ENCODE results near the gene HS2ST1. TPM values are rescaled to one million over a fixed set of nuclear protein-coding genes. Genes with fewer than 3 reads are reported as not detected.

Gene HS2ST1
- polyA plus RNA-seq, 2 of the 4 experiments (the other 2 are of a cell fraction), result 15.7 to 26.7 TPM

GRCh38 chr1:87072904-87073303, 158.5 kb downstream of the HS2ST1 start:
- no peak for TF ChIP-seq CHD2 (IDR thresholded peaks at IDR 0.05; ENCODE audit: low read length, partially characterized antibody)
- no peak for TF ChIP-seq CEBPB (IDR thresholded peaks at IDR 0.05)
- TF ChIP-seq ESRRA (IDR thresholded peaks at IDR 0.05; ENCODE audit: borderline replicate concordance, low read length), result no peak
- no peak for TF ChIP-seq HOXB5 (CRISPR knock-in tag; IDR thresholded peaks at IDR 0.05)
- no peak for TF ChIP-seq NR3C1 (IDR thresholded peaks at IDR 0.05)
- no peak for TF ChIP-seq FOXS1 (CRISPR knock-in tag; IDR thresholded peaks at IDR 0.05)
- TF ChIP-seq JUN (IDR thresholded peaks at IDR 0.05), result no peak
- TF ChIP-seq TFCP2L1 (CRISPR knock-in tag; IDR thresholded peaks at IDR 0.05), result no peak
- no peak for TF ChIP-seq PHF8 (IDR thresholded peaks at IDR 0.05; ENCODE audit: borderline replicate concordance, low read depth)
- TF ChIP-seq JUNB (IDR thresholded peaks at IDR 0.05), result no peak
- no peak for TF ChIP-seq NPAS2 (CRISPR knock-in tag; IDR thresholded peaks at IDR 0.05; ENCODE audit: borderline replicate concordance)
- no peak for TF ChIP-seq EHF (CRISPR knock-in tag; IDR thresholded peaks at IDR 0.05)
- TF ChIP-seq BCL3 (IDR thresholded peaks at IDR 0.05), result no peak
- TF ChIP-seq ZSCAN20 (CRISPR knock-in tag; IDR thresholded peaks at IDR 0.05), result no peak
- no peak for TF ChIP-seq MAX (IDR thresholded peaks at IDR 0.05)
- no peak for TF ChIP-seq MYC (IDR thresholded peaks at IDR 0.05; ENCODE audit: borderline replicate concordance, low read length)
- TF ChIP-seq EP300 (IDR thresholded peaks at IDR 0.05), result no peak
- no peak for TF ChIP-seq MAFK (IDR thresholded peaks at IDR 0.05; ENCODE audit: partially characterized antibody)
- DNase-seq (ENCODE audit: low read depth in 1 of 2, low spot score in 1 of 2), result no peak
- ChIA-PET CTCF (interaction anchor here (0.5 kb wide), 1 partner anchor 934 kb away, joined by 3 read pairs; no protein-coding TSS in a partner anchor), POLR2A (no interaction called here)
- FAIRE-seq, result no peak
- ATAC-seq, result no peak
- Histone ChIP-seq H3K9me3 (no peaks in the 10 kb centered on the region), H3K4me2 (no peak overlapping the region), H3K4me3 (no peak overlapping the region), H3K27ac (no peak overlapping the region), H3K4me1 (no peaks in the 10 kb centered on the region)
- WGBS (ENCODE audit: missing lambda C conversion rate), result 88% methylated on average over 7 of the region's 7 CpGs

GRCh38 chr1:87074001-87074795, 159.8 kb downstream of the HS2ST1 start:
- FAIRE-seq, result no peak
- Histone ChIP-seq H3K4me2 (no peak overlapping the region), H3K4me1 (no peaks in the 10 kb centered on the region), H3K9me3 (no peaks in the 10 kb centered on the region), H3K4me3 (no peak overlapping the region), H3K27ac (no peak overlapping the region)
- CTCF ChIA-PET, result interaction anchor here (0.6 to 1.4 kb wide), 2 partner anchors 11 to 108 kb away, joined by 3 to 7 read pairs; no protein-coding TSS in a partner anchor
- WGBS (ENCODE audit: missing lambda C conversion rate), result 78% methylated on average over 2 of the region's 2 CpGs
- no peak for TF ChIP-seq EHF (CRISPR knock-in tag; IDR thresholded peaks at IDR 0.05)
- no peak for TF ChIP-seq ELK1 (IDR thresholded peaks at IDR 0.05; ENCODE audit: low read depth, low read length)
- no peak for TF ChIP-seq PBX3 (IDR thresholded peaks at IDR 0.05)
- no peak for ATAC-seq
- no peak for DNase-seq (ENCODE audit: low read depth in 1 of 2, low spot score in 1 of 2)
- POLR2A ChIA-PET, result no interaction called here
